ENCODE results near the gene PCDHA1. TPM values are rescaled to one million over a fixed set of nuclear protein-coding genes. Genes with fewer than 3 reads are reported as not detected.
A peak's percentile ranks its signal among the peaks of the same experiment; 100 is the strongest.
"Not testable (repeated sequence)": the region's sequence is repeated elsewhere in the genome, so short reads cannot be mapped to it uniquely, and the experiment has no call there.

PCDHA1 gene
- total and polyA plus RNA-seq, 5 donors: not detected

DNA sequence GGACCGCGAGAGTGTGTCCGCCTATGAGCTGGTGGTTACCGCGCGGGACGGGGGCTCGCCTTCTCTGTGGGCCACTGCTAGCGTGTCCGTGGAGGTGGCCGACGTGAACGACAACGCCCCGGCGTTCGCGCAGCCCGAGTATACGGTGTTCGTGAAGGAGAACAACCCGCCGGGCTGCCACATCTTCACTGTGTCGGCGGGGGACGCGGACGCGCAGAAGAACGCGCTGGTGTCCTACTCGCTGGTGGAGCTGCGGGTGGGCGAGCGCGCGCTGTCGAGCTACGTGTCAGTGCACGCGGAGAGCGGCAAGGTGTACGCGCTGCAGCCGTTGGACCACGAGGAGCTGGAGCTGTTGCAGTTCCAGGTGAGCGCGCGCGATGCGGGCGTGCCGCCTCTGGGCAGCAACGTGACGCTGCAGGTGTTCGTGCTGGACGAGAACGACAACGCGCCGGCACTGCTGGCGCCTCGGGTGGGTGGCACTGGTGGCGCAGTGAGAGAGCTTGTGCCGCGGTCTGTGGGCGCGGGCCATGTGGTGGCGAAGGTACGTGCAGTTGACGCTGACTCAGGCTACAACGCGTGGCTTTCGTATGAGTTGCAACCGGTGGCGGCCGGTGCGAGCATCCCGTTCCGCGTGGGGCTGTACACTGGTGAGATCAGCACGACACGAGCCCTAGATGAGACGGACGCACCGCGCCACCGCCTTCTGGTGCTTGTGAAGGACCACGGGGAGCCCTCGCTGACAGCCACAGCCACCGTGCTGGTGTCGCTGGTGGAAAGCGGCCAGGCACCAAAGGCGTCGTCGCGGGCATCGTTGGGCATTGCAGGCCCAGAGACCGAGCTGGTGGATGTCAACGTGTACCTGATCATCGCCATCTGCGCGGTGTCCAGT is 49.9 kb downstream of the PCDHA1 start:
- WGBS: 33% methylated on average over 103 of the region's 103 CpGs
- Histone ChIP-seq H3K9me3 (ENCODE audit: control insufficient read depth, low read length) (peaks cover 3% of the 10 kb centered on the region), H3K4me3 (ENCODE audit: low read length) (no peak overlapping the region), H3K27me3 (ENCODE audit: control insufficient read depth, insufficient read depth) (peaks cover under 1% of the 10 kb centered on the region), H3K4me1 (ENCODE audit: control insufficient read depth, insufficient read depth, low read length) (no peaks in the 10 kb centered on the region), H3K27ac (ENCODE audit: low read length) (no peak overlapping the region)
- ATAC-seq (no peak), DNase-seq (peak in 1 of 3 donors; percentile 55)
- intact Hi-C loops (cut with DNase I): no loop called here

DNA sequence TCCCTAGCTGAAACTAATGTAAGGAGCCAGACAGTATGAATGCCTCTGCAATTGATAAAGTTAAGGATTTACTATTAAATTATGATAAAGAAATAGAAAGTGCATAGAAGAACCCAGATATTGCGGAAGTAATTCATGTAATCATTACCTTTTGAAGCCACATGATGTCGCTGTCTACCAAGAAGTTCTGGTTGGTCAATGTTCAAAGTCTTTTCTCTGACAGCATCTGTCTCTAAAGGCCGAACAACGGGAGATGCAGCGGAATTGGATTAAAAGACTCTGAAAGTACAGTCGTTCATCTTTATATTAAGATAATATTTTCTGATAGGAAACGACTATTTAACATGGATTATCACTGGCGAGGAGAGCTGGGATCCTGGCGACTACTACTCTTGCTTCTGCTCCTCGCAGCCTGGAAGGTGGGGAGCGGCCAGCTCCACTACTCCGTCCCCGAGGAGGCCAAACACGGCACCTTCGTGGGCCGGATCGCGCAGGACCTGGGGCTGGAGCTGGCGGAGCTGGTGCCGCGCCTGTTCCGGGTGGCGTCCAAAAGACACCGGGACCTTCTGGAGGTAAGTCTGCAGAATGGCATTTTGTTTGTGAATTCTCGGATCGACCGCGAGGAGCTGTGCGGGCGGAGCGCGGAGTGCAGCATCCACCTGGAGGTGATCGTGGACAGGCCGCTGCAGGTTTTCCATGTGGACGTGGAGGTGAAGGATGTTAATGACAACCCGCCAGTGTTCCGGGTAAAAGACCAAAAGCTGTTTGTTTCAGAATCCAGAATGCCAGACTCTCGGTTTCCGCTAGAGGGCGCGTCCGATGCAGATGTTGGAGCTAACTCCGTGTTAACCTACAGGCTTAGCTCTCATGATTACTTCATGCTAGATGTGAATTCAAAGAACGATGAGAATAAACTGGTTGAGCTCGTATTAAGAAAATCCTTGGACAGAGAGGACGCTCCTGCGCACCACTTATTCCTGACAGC is 55.3 kb downstream of the PCDHA1 start, which contains the start of gene PCDHA8:
TSS of gene PCDHA8 (plus strand) at position 210 of the 985 bp plus-strand sequence. CDS start at position 345, 135 bp downstream.
- H3K9me3 ChIP-seq (ENCODE audit: control insufficient read depth, low read length): peaks cover 1% of the 10 kb centered on the region
- H3K4me3 ChIP-seq (ENCODE audit: low read length): no peak within 1 kb of the TSS
- intact Hi-C loops (cut with DNase I): no loop called here

DNA sequence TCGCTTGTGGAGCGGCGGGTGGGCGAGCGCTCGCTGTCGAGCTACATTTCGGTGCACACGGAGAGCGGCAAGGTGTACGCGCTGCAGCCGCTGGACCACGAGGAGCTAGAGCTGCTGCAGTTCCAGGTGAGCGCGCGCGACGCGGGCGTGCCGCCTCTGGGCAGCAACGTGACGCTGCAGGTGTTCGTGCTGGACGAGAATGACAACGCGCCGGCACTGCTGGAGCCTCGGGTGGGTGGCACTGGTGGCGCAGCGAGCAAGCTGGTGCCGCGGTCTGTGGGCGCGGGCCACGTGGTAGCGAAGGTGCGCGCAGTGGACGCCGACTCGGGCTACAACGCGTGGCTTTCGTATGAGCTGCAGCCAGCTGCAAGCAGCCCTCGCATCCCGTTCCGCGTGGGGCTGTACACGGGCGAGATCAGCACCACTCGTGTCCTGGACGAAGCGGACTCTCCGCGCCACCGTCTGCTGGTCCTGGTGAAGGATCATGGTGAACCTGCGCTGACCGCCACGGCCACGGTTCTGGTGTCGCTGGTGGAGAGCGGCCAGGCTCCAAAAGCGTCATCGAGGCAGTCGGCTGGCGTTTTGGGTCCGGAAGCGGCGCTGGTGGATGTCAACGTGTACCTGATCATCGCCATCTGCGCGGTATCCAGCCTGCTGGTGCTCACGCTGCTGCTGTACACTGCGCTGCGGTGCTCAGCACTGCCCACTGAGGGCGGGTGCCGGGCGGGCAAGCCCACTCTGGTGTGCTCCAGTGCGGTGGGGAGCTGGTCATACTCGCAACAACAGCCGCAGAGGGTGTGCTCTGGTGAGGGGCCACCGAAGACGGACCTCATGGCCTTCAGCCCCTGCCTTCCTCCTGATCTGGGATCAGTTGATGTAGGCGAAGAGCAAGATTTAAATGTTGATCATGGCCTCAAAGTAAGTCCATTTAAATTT is 57.1 kb downstream of the PCDHA1 start:
- H3K4me1 ChIP-seq (ENCODE audit: control insufficient read depth, insufficient read depth, low read length): no peaks in the 10 kb centered on the region
- intact Hi-C loops (cut with DNase I): no loop called here
- WGBS: 39% methylated on average over 87 of the region's 87 CpGs
- DNase-seq (peak in 1 of 3 donors; percentile 40), ATAC-seq (no peak)
- H3K27me3 ChIP-seq (ENCODE audit: control insufficient read depth, insufficient read depth): peaks cover 3% of the 10 kb centered on the region
- H3K4me3 ChIP-seq (ENCODE audit: low read length): no peak overlapping the region
- H3K27ac ChIP-seq (ENCODE audit: low read length): no peak overlapping the region
- no peaks in the 10 kb centered on the region for H3K9me3 ChIP-seq (ENCODE audit: control insufficient read depth, low read length)

More for the DNA sequence above, 55.3 kb downstream of the PCDHA1 start, which contains the start of gene PCDHA8:
- Histone ChIP-seq H3K27ac (ENCODE audit: low read length) (no peak within 1 kb of the TSS), H3K4me1 (ENCODE audit: control insufficient read depth, insufficient read depth, low read length) (no peaks in the 10 kb centered on the region), H3K27me3 (ENCODE audit: control insufficient read depth, insufficient read depth) (peaks cover 3% of the 10 kb centered on the region)
- 18% methylated on average over 46 of the region's 47 CpGs for WGBS
- ATAC-seq: no peak
- DNase-seq: no peak

DNA sequence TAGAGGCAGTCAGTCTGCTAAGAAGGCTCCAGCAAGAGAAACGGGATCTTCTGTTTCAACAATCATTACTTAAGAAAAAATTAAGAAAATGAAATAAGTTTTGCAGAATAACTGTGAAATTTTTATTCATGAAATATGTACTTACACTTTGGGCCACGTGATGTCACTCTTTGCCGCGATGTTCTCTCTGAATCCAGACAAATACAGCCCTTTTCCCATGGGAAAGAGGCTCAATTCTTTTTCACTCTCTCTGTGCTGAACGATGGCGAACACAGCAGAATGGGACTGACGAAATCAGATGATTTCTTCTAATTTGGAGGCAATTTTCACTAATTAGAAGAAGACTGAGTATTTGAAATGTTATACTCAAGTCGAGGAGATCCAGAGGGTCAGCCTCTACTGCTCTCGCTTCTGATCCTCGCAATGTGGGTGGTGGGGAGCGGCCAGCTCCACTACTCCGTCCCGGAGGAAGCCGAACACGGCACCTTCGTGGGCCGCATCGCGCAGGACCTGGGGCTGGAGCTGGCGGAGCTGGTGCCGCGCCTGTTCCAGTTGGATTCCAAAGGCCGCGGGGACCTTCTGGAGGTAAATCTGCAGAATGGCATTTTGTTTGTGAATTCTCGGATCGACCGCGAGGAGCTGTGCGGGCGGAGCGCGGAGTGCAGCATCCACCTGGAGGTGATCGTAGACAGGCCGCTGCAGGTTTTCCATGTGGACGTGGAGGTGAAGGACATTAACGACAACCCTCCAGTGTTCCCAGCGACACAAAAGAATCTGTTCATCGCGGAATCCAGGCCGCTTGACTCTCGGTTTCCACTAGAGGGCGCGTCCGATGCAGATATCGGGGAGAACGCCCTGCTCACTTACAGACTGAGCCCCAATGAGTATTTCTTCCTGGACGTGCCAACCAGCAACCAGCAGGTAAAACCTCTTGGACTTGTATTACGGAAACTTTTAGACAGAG is 62.5 kb downstream of the PCDHA1 start, which contains the start of gene PCDHA9:
TSS of gene PCDHA9 (plus strand) at position 244 of the 964 bp plus-strand sequence. CDS start at position 358, 114 bp downstream.
- intact Hi-C loops (cut with DNase I); H3K4me3 ChIP-seq (ENCODE audit: low read length); H3K27me3 ChIP-seq (ENCODE audit: control insufficient read depth, insufficient read depth); H3K9me3 ChIP-seq (ENCODE audit: control insufficient read depth, low read length); H3K4me1 ChIP-seq (ENCODE audit: control insufficient read depth, insufficient read depth, low read length); H3K27ac ChIP-seq (ENCODE audit: low read length); ATAC-seq; DNase-seq: not testable (repeated sequence)
- 14% methylated on average over 45 of the region's 48 CpGs for WGBS

DNA sequence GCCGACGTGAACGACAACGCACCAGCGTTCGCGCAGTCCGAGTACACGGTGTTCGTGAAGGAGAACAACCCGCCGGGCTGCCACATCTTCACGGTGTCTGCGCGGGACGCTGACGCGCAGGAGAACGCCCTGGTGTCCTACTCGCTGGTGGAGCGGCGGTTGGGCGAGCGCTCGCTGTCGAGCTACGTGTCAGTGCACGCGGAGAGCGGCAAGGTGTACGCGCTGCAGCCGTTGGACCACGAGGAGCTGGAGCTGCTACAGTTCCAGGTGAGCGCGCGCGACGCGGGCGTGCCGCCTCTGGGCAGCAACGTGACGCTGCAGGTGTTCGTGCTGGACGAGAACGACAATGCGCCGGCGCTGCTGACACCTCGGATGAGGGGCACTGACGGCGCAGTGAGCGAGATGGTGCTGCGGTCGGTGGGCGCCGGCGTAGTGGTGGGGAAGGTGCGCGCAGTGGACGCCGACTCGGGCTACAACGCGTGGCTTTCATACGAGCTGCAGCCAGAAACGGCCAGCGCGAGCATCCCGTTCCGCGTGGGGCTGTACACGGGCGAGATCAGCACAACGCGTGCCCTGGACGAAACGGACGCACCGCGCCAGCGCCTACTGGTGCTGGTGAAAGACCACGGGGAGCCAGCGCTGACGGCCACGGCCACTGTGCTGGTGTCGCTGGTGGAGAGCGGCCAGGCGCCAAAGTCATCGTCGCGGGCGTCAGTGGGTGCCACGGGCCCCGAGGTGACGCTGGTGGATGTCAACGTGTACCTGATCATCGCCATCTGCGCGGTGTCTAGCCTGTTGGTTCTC is 64.1 kb downstream of the PCDHA1 start:
- 33% methylated on average over 101 of the region's 101 CpGs for WGBS
- DNase-seq: peak in 1 of 3 donors; percentile 42
- ATAC-seq; H3K4me1 ChIP-seq (ENCODE audit: control insufficient read depth, insufficient read depth, low read length); H3K27ac ChIP-seq (ENCODE audit: low read length); H3K27me3 ChIP-seq (ENCODE audit: control insufficient read depth, insufficient read depth); intact Hi-C loops (cut with DNase I); H3K9me3 ChIP-seq (ENCODE audit: control insufficient read depth, low read length); H3K4me3 ChIP-seq (ENCODE audit: low read length): not testable (repeated sequence)

DNA sequence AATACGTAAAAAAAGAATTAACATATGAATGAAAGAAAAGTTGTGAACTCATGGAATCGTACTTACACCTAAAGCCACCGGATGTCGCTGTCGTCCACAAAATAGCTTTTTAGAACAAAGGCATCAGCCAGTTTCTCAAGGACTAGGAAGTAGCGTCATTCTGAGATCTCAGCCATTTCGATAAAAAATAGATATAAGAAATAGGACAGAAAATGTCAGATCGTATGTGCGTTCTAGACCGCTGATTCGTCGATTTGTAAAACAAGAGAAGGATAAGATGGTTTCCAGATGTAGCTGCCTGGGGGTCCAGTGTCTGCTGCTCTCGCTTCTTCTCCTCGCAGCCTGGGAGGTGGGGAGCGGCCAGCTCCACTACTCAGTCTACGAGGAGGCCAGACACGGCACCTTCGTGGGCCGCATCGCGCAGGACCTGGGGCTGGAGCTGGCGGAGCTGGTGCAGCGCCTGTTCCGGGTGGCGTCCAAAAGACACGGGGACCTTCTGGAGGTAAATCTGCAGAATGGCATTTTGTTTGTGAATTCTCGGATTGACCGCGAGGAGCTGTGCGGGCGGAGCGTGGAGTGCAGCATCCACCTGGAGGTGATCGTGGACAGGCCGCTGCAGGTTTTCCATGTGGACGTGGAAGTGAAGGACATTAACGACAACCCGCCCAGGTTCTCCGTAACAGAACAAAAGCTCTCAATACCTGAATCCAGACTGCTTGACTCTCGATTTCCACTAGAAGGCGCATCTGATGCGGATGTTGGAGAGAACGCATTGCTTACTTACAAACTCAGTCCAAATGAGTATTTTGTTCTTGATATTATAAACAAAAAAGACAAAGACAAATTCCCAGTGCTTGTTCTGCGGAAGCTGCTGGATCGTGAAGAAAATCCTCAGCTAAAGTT is 70.1 kb downstream of the PCDHA1 start, which contains the start of gene PCDHA10:
TSS of gene PCDHA10 (plus strand) at position 126 of the 903 bp plus-strand sequence. CDS start at position 278, 152 bp downstream.
- intact Hi-C loops (cut with DNase I): no loop called here
- no peak for ATAC-seq
- H3K4me1 ChIP-seq (ENCODE audit: control insufficient read depth, insufficient read depth, low read length): no peaks in the 10 kb centered on the region
- no peak within 1 kb of the TSS for H3K4me3 ChIP-seq (ENCODE audit: low read length)
- no peaks in the 10 kb centered on the region for H3K27me3 ChIP-seq (ENCODE audit: control insufficient read depth, insufficient read depth)
- no peak within 1 kb of the TSS for H3K27ac ChIP-seq (ENCODE audit: low read length)
- DNase-seq: peak in 1 of 3 donors; percentile 40
- WGBS: 16% methylated on average over 44 of the region's 44 CpGs
- H3K9me3 ChIP-seq (ENCODE audit: control insufficient read depth, low read length): no peaks in the 10 kb centered on the region

DNA sequence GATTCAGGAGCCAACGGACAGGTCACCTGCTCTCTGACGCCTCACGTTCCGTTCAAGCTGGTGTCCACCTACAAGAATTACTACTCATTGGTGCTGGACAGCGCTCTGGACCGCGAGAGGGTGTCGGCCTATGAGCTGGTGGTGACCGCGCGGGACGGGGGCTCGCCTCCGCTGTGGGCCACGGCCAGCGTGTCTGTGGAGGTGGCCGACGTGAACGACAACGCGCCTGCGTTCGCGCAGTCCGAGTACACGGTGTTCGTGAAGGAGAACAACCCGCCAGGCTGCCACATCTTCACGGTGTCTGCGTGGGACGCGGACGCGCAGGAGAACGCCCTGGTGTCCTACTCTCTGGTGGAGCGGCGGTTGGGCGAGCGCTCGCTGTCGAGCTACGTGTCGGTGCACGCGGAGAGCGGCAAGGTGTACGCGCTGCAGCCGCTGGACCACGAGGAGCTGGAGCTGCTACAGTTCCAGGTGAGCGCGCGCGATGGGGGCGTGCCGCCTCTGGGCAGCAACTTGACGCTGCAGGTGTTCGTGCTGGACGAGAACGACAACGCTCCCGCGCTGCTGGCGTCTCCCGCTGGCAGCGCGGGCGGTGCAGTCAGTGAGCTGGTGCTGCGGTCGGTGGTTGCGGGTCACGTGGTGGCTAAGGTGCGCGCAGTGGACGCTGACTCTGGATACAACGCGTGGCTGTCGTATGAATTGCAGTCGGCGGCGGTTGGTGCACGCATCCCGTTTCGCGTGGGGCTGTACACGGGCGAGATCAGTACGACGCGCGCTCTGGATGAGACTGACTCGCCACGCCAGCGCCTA is 71.4 kb downstream of the PCDHA1 start:
- H3K4me1 ChIP-seq (ENCODE audit: control insufficient read depth, insufficient read depth, low read length): no peaks in the 10 kb centered on the region
- ATAC-seq (no peak), DNase-seq (no peak)
- WGBS: 45% methylated on average over 94 of the region's 94 CpGs
- peaks cover 2% of the 10 kb centered on the region for H3K9me3 ChIP-seq (ENCODE audit: control insufficient read depth, low read length)
- no peak overlapping the region for H3K4me3 ChIP-seq (ENCODE audit: low read length)
- H3K27ac ChIP-seq (ENCODE audit: low read length): no peak overlapping the region
- H3K27me3 ChIP-seq (ENCODE audit: control insufficient read depth, insufficient read depth): no peaks in the 10 kb centered on the region
- intact Hi-C loops (cut with DNase I): no loop called here

DNA sequence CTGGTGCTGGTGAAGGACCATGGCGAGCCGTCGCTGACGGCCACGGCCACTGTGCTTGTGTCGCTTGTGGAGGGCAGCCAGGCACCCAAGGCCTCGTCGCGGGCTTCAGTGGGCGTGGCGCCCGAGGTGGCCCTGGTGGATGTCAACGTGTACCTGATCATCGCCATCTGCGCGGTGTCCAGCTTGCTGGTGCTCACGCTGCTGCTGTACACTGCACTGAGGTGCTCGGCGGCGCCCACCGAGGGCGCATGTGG is 72.0 kb downstream of the PCDHA1 start:
- H3K4me3 ChIP-seq (ENCODE audit: low read length): no peak overlapping the region
- no peaks in the 10 kb centered on the region for H3K4me1 ChIP-seq (ENCODE audit: control insufficient read depth, insufficient read depth, low read length)
- DNase-seq: peak in 1 of 3 donors; percentile 45
- H3K27ac ChIP-seq (ENCODE audit: low read length): no peak overlapping the region
- intact Hi-C loops (cut with DNase I): no loop called here
- no peak for ATAC-seq
- 53% methylated on average over 22 of the region's 22 CpGs for WGBS
- no peaks in the 10 kb centered on the region for H3K27me3 ChIP-seq (ENCODE audit: control insufficient read depth, insufficient read depth)
- H3K9me3 ChIP-seq (ENCODE audit: control insufficient read depth, low read length): peaks cover 2% of the 10 kb centered on the region
